ENCODE data around the gene RRP8.

The RRP8 gene

GRCh38 chr11:6603287-6604080 lies at the start of gene RRP8, which contains the start of gene ILK:
Gene RRP8, minus strand, starts transcription at chr11:6603616. Its CDS starts 114 bp downstream, at chr11:6603502.
Gene ILK, plus strand, starts transcription at chr11:6603774. Its CDS starts 498 bp downstream, at chr11:6604272.
- Histone ChIP-seq H3K9ac (ENCODE audit: insufficient read length) (peak within 1 kb of the TSS; percentile 94), H3K4me3 (peak within 1 kb of the TSS; percentile 98), H3K27ac (peak within 1 kb of the TSS; percentile 27), H3K36me3 (ENCODE audit: insufficient read depth, low read length) (peaks cover 40% of the 10 kb centered on the region), H3K9me3 (ENCODE audit: low read depth, low read length) (no peaks in the 10 kb centered on the region)
- DNase-seq (ENCODE audit: low read depth, low spot score), result no peak
- no peak for TF ChIP-seq EZH2 (IDR thresholded peaks at IDR 0.05)
- TF ChIP-seq POLR2AphosphoS5 (IDR thresholded peaks at IDR 0.05; ENCODE audit: borderline replicate concordance, low read depth, low read length), result peak; percentile 84; the same call in 1 of the 2 replicates
- TF ChIP-seq FOXP2 (optimal IDR thresholded peaks at IDR 0.05; ENCODE audit: control extremely low read depth, extremely low read length, insufficient read depth), result no peak

GRCh38 chr11:6653097-6653496 lies 49.7 kb upstream of the RRP8 start:
- Histone ChIP-seq H3K9ac (ENCODE audit: insufficient read length) (no peak overlapping the region), H3K36me3 (ENCODE audit: insufficient read depth, low read length) (peaks cover 10% of the 10 kb centered on the region), H3K27ac (peak overlapping the region; percentile 65; the same call in 1 of the 2 replicates), H3K4me3 (peak overlapping the region; percentile 93), H3K9me3 (ENCODE audit: low read depth, low read length) (no peaks in the 10 kb centered on the region)
- no peak for TF ChIP-seq FOXP2 (optimal IDR thresholded peaks at IDR 0.05; ENCODE audit: control extremely low read depth, extremely low read length, insufficient read depth)
- TF ChIP-seq EZH2 (IDR thresholded peaks at IDR 0.05), result no peak
- TF ChIP-seq POLR2AphosphoS5 (IDR thresholded peaks at IDR 0.05; ENCODE audit: borderline replicate concordance, low read depth, low read length), result no peak
- no peak for DNase-seq (ENCODE audit: low read depth, low spot score)

GRCh38 chr11:6652182-6652581 lies 48.8 kb upstream of the RRP8 start:
- Histone ChIP-seq H3K9me3 (ENCODE audit: low read depth, low read length) (no peaks in the 10 kb centered on the region), H3K9ac (ENCODE audit: insufficient read length) (peak overlapping the region; percentile 26), H3K36me3 (ENCODE audit: insufficient read depth, low read length) (peaks cover 10% of the 10 kb centered on the region), H3K4me3 (peak overlapping the region; percentile 93; the same call in 1 of the 2 replicates), H3K27ac (peak overlapping the region; percentile 65)
- no peak for DNase-seq (ENCODE audit: low read depth, low spot score)
- TF ChIP-seq FOXP2 (optimal IDR thresholded peaks at IDR 0.05; ENCODE audit: control extremely low read depth, extremely low read length, insufficient read depth), result no peak
- no peak for TF ChIP-seq POLR2AphosphoS5 (IDR thresholded peaks at IDR 0.05; ENCODE audit: borderline replicate concordance, low read depth, low read length)
- TF ChIP-seq EZH2 (IDR thresholded peaks at IDR 0.05), result no peak

DNA sequence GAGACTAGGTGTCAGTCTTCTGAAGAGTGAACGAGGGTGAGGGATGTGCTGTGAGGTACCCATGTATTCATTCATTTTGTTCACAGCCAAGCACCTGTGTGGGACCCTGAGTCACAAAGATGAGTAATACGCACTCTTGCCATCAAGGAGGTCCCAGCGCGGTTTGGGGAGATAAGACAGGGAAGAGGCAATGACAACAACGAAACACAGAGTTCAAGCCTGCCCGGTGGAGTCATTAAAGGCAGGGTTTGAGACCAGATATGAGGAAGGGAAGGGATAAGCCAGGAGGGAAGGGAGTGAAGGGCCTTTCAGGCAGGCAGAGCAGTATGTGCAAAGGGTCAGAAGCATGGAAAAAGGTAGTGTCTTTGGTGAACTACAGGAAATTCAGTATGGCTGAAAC lies 47.6 kb upstream of the RRP8 start:
- Histone ChIP-seq H3K4me3 (no peak overlapping the region), H3K9ac (ENCODE audit: insufficient read length) (no peak overlapping the region), H3K9me3 (ENCODE audit: low read depth, low read length) (no peaks in the 10 kb centered on the region), H3K36me3 (ENCODE audit: insufficient read depth, low read length) (peaks cover 10% of the 10 kb centered on the region), H3K27ac (no peak overlapping the region)
- DNase-seq (ENCODE audit: low read depth, low spot score), result no peak
- TF ChIP-seq EZH2 (IDR thresholded peaks at IDR 0.05) (no peak), FOXP2 (optimal IDR thresholded peaks at IDR 0.05; ENCODE audit: control extremely low read depth, extremely low read length, insufficient read depth) (no peak), POLR2AphosphoS5 (IDR thresholded peaks at IDR 0.05; ENCODE audit: borderline replicate concordance, low read depth, low read length) (no peak)

- no peak overlapping the region for H3K27ac ChIP-seq
- DNase-seq (ENCODE audit: low read depth, low spot score), result no peak
- TF ChIP-seq FOXP2 (optimal IDR thresholded peaks at IDR 0.05; ENCODE audit: control extremely low read depth, extremely low read length, insufficient read depth) (no peak), EZH2 (IDR thresholded peaks at IDR 0.05) (no peak), POLR2AphosphoS5 (IDR thresholded peaks at IDR 0.05; ENCODE audit: borderline replicate concordance, low read depth, low read length) (no peak)
- no peak overlapping the region for H3K4me3 ChIP-seq
- no peak overlapping the region for H3K9ac ChIP-seq (ENCODE audit: insufficient read length)
- no peaks in the 10 kb centered on the region for H3K9me3 ChIP-seq (ENCODE audit: low read depth, low read length)
- peaks cover 13% of the 10 kb centered on the region for H3K36me3 ChIP-seq (ENCODE audit: insufficient read depth, low read length)
These were observed 46.7 kb upstream of the RRP8 start for GRCh38 chr11:6650104-6650503.

DNA sequence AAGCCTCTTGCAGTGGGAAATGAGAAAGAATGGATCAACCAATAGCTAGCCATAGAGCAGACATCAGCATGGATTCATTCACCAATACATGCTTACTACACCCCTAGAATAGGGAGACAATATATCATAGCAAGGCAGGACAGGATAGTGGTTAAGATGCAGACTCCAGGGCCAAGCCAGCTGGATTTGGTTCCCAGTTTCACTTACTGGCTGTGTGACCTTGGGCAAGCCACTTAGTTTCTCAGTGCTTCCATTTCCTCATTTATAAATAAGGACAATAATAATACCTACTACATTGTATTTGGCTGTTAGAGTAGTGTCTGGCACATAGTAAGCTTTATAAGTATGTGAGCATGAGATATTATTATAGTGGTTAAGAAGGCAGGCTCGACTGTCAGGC lies 45.1 kb upstream of the RRP8 start:
- DNase-seq (ENCODE audit: low read depth, low spot score), result no peak
- H3K4me3 ChIP-seq, result no peak overlapping the region
- H3K9ac ChIP-seq (ENCODE audit: insufficient read length), result no peak overlapping the region
- H3K27ac ChIP-seq, result peak overlapping the region; percentile 96
- H3K36me3 ChIP-seq (ENCODE audit: insufficient read depth, low read length), result peaks cover 22% of the 10 kb centered on the region
- TF ChIP-seq FOXP2 (optimal IDR thresholded peaks at IDR 0.05; ENCODE audit: control extremely low read depth, extremely low read length, insufficient read depth) (no peak), POLR2AphosphoS5 (IDR thresholded peaks at IDR 0.05; ENCODE audit: borderline replicate concordance, low read depth, low read length) (no peak), EZH2 (IDR thresholded peaks at IDR 0.05) (no peak)
- no peaks in the 10 kb centered on the region for H3K9me3 ChIP-seq (ENCODE audit: low read depth, low read length)

DNA sequence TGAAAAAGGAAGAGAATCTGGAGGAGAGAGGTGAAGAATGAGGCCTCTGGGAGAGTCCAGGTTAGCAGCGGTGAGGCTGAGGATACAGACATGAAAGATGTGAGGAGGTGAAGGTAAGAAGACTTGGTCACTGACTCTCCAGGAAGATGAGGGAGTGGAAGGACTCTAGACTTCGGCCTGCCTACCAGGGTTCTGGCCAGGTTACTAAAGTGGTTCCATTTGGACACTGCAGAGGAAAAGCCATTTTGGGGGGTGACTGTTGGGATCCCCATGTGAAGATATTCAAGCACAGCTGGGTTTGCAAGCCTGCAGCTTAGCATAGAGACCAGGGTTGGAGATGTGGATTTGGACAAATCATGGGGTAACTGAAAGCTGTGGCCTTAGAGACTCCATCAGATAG lies 44.4 kb upstream of the RRP8 start:
- Histone ChIP-seq H3K9me3 (ENCODE audit: low read depth, low read length) (no peaks in the 10 kb centered on the region), H3K9ac (ENCODE audit: insufficient read length) (no peak overlapping the region), H3K27ac (peak overlapping the region; percentile 96), H3K36me3 (ENCODE audit: insufficient read depth, low read length) (peaks cover 22% of the 10 kb centered on the region), H3K4me3 (peak overlapping the region; percentile 76)
- no peak for DNase-seq (ENCODE audit: low read depth, low spot score)
- no peak for TF ChIP-seq FOXP2 (optimal IDR thresholded peaks at IDR 0.05; ENCODE audit: control extremely low read depth, extremely low read length, insufficient read depth)
- no peak for TF ChIP-seq POLR2AphosphoS5 (IDR thresholded peaks at IDR 0.05; ENCODE audit: borderline replicate concordance, low read depth, low read length)
- no peak for TF ChIP-seq EZH2 (IDR thresholded peaks at IDR 0.05)

GRCh38 chr11:6646918-6647679 lies 43.7 kb upstream of the RRP8 start:
- H3K4me3 ChIP-seq, result peak overlapping the region; percentile 76
- H3K27ac ChIP-seq, result peak overlapping the region; percentile 96
- no peaks in the 10 kb centered on the region for H3K9me3 ChIP-seq (ENCODE audit: low read depth, low read length)
- TF ChIP-seq EZH2 (IDR thresholded peaks at IDR 0.05), result no peak
- no peak; the same call in 1 of the 2 replicates for TF ChIP-seq POLR2AphosphoS5 (IDR thresholded peaks at IDR 0.05; ENCODE audit: borderline replicate concordance, low read depth, low read length)
- no peak for TF ChIP-seq FOXP2 (optimal IDR thresholded peaks at IDR 0.05; ENCODE audit: control extremely low read depth, extremely low read length, insufficient read depth)
- H3K9ac ChIP-seq (ENCODE audit: insufficient read length), result peak overlapping the region; percentile 48
- H3K36me3 ChIP-seq (ENCODE audit: insufficient read depth, low read length), result peaks cover 26% of the 10 kb centered on the region
- DNase-seq (ENCODE audit: low read depth, low spot score), result peak; percentile 44
